Measurements from ENCODE around the gene HTT.

The HTT gene

GRCh38 chr4:3236326-3236878 lies 161.9 kb downstream of the HTT start:
- Histone ChIP-seq H3K36me3 (ENCODE audit: insufficient read depth, low read length) (peaks cover 33% of the 10 kb centered on the region; the same call in 1 of the 2 replicates), H4K20me1 (ENCODE audit: insufficient read depth, low read length, poor library complexity, severe bottlenecking) (no peaks in the 10 kb centered on the region), H3K27me3 (ENCODE audit: insufficient read depth, low read length, poor library complexity, severe bottlenecking) (no peaks in the 10 kb centered on the region), H3K9me3 (ENCODE audit: insufficient read depth, low read depth, low read length) (no peaks in the 10 kb centered on the region), H3F3A (ENCODE audit: low read depth) (no peaks in the 10 kb centered on the region), H3K9ac (ENCODE audit: low read depth, low read length, poor library complexity, severe bottlenecking) (no peak overlapping the region), H3K79me2 (ENCODE audit: insufficient read depth, low read length) (no peaks in the 10 kb centered on the region), H2AFZ (ENCODE audit: low read length) (no peak overlapping the region), H3K9me2 (replicated peaks; ENCODE audit: low read depth, low read length) (no peaks in the 10 kb centered on the region), H3K4me3 (ENCODE audit: low read length, poor library complexity, severe bottlenecking) (no peak overlapping the region), H3K4me2 (ENCODE audit: low read depth, low read length, poor library complexity, severe bottlenecking) (no peak overlapping the region), H3K4me1 (ENCODE audit: insufficient read depth, low read length, poor library complexity, severe bottlenecking) (no peaks in the 10 kb centered on the region)
- TF ChIP-seq EZH2phosphoT487 (IDR thresholded peaks at IDR 0.05; ENCODE audit: borderline replicate concordance) (no peak), CTCF (conservative IDR thresholded peaks at IDR 0.05; ENCODE audit: low read length) (no peak)

GRCh38 chr4:3237266-3237665 lies 162.8 kb downstream of the HTT start:
- Histone ChIP-seq H2AFZ (ENCODE audit: low read length) (no peak overlapping the region), H3K9me3 (ENCODE audit: insufficient read depth, low read depth, low read length) (no peaks in the 10 kb centered on the region), H3K27me3 (ENCODE audit: insufficient read depth, low read length, poor library complexity, severe bottlenecking) (no peaks in the 10 kb centered on the region), H3F3A (ENCODE audit: low read depth) (no peaks in the 10 kb centered on the region), H3K36me3 (ENCODE audit: insufficient read depth, low read length) (peaks cover 30% of the 10 kb centered on the region; the same call in 1 of the 2 replicates), H3K4me2 (ENCODE audit: low read depth, low read length, poor library complexity, severe bottlenecking) (no peak overlapping the region), H4K20me1 (ENCODE audit: insufficient read depth, low read length, poor library complexity, severe bottlenecking) (no peaks in the 10 kb centered on the region), H3K4me1 (ENCODE audit: insufficient read depth, low read length, poor library complexity, severe bottlenecking) (no peaks in the 10 kb centered on the region), H3K9me2 (replicated peaks; ENCODE audit: low read depth, low read length) (no peaks in the 10 kb centered on the region), H3K4me3 (ENCODE audit: low read length, poor library complexity, severe bottlenecking) (no peak overlapping the region), H3K9ac (ENCODE audit: low read depth, low read length, poor library complexity, severe bottlenecking) (no peak overlapping the region), H3K79me2 (ENCODE audit: insufficient read depth, low read length) (no peaks in the 10 kb centered on the region)
- TF ChIP-seq CTCF (conservative IDR thresholded peaks at IDR 0.05; ENCODE audit: low read length) (no peak), EZH2phosphoT487 (IDR thresholded peaks at IDR 0.05; ENCODE audit: borderline replicate concordance) (no peak)

GRCh38 chr4:3237712-3238560 lies 163.5 kb downstream of the HTT start:
- TF ChIP-seq CTCF (conservative IDR thresholded peaks at IDR 0.05; ENCODE audit: low read length) (no peak), EZH2phosphoT487 (IDR thresholded peaks at IDR 0.05; ENCODE audit: borderline replicate concordance) (no peak)
- no peak overlapping the region for H3K4me3 ChIP-seq (ENCODE audit: low read length, poor library complexity, severe bottlenecking)
- no peaks in the 10 kb centered on the region for H3K9me3 ChIP-seq (ENCODE audit: insufficient read depth, low read depth, low read length)
- peaks cover 30% of the 10 kb centered on the region; the same call in 1 of the 2 replicates for H3K36me3 ChIP-seq (ENCODE audit: insufficient read depth, low read length)
- H3K9ac ChIP-seq (ENCODE audit: low read depth, low read length, poor library complexity, severe bottlenecking), result no peak overlapping the region
- no peaks in the 10 kb centered on the region for H3F3A ChIP-seq (ENCODE audit: low read depth)
- no peak overlapping the region for H2AFZ ChIP-seq (ENCODE audit: low read length)
- H3K9me2 ChIP-seq (replicated peaks; ENCODE audit: low read depth, low read length), result no peaks in the 10 kb centered on the region
- H4K20me1 ChIP-seq (ENCODE audit: insufficient read depth, low read length, poor library complexity, severe bottlenecking), result no peaks in the 10 kb centered on the region
- no peaks in the 10 kb centered on the region for H3K79me2 ChIP-seq (ENCODE audit: insufficient read depth, low read length)
- H3K4me2 ChIP-seq (ENCODE audit: low read depth, low read length, poor library complexity, severe bottlenecking), result no peak overlapping the region
- no peaks in the 10 kb centered on the region for H3K4me1 ChIP-seq (ENCODE audit: insufficient read depth, low read length, poor library complexity, severe bottlenecking)
- H3K27me3 ChIP-seq (ENCODE audit: insufficient read depth, low read length, poor library complexity, severe bottlenecking), result no peaks in the 10 kb centered on the region

Measured in Loucy (cell line).